ENCODE data around the gene MACROD2.

MACROD2 gene

GRCh38 chr20:14470231-14470899, 475.0 kb downstream of the MACROD2 start:
- DNase-seq (ENCODE audit: low read depth), result no peak

- DNase-seq (ENCODE audit: low read depth), result no peak
Measured at GRCh38 chr20:14470977-14471661, 475.8 kb downstream of the MACROD2 start.

DNA sequence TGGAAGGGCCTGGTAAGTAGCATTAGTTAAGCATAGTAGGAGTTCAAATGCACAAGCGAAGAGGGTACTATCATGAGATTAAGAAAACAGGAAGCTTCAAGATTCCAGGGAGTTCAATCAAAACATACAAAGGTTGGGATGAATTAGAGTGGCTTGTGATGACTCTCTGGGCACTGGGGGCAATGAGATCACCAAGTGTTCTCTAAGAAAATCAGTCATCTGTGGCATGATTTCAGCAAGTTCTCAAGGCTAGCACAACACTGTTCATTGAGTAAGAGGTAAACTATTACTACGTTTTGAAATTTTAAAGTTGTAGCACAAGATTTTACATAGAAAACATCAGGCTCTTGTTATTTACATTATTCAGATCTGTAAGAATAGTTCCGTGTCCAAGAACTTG, 481.8 kb downstream of the MACROD2 start:
- DNase-seq (ENCODE audit: low read depth), result no peak

DNA sequence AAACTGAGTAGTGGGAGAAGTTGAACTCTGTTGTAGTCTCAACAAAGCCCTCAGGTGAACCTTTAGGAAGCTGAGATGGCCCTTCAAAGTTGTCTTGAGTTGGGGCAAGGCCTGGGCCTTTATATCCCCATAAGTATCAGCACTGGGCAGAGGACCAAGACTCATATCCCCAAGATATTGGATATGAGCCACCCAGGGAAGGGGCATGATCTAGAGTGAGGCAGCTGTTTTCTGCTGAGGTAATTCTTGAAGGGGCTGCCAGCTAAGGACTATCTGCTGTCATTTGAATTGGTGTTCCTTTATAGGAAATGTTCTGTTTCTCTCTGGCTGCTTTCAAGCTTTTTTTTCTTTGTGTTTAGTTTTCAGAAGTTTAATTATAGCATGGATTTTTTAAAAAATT, 482.8 kb downstream of the MACROD2 start:
- DNase-seq (ENCODE audit: low read depth), result no peak

DNA sequence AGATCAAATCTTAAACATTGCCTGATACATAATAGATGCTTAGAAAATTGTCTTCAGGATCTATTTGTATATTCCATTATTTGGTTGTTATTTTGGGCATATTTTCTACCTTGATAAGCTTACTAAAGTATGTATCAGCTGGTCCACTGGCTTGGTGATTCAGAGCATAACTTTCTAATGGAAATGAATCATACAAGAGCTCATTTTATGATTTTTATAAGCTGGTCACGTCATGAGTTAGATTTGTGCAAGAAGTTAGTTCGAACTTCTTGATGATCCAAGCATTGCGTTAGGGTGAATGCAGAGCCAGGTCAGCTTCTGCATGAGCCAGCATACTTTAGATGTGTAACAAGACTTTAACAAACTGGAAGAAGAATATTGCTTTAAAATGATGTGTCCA, 486.5 kb downstream of the MACROD2 start:
- no peak for DNase-seq (ENCODE audit: low read depth)

DNA sequence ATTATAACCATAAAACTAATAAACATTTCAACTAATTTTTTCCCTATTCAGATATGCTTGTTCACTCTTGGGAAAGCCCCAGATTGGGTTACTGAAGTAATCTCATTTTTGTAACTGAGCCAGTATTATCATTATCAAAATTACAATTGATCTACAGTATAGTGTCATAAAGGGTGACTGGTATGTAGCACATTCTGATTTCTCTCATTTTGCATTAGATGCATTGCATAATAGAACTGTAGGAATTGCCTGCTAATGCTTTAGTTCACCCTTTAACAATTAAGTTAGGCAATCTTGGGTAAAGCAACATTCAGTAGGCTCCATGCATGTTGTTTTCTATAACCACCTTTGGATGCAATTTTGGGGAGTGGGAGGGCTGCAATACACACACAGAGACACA, 492.9 kb downstream of the MACROD2 start:
- DNase-seq (ENCODE audit: low read depth), result no peak

DNA sequence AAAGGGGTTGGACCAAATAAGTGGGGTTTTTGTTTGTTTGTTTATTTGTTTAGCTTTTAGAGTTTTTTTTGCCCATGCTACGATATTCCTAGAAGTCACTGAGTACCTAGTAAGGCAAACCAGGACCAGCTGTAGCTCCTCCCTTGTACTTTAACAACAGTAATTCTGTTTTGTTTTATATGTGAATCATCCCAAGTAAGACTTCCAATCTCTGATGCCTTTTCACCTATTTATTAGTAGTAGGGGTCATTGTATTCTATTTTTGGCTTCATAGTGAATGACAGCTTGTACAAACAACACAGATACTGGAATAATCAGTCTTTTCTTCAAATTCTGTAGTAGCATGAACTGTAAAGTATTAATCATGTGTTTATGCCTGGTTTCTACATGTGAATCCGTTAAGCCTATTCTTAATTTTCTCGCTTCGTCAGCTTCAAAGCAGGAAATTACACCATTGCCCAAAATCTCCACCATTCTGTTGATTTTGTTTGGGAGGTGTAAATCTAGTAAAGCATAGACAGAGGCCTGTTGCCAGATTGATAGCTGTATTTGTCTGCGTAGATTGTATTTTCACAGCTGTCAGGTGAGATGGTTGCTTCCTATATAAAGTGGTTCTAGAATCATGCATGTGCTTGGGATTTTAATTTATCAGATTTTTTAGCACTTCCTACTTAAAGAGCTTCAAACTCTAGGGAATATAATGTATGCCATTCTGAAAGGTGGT, 493.6 kb downstream of the MACROD2 start:
- DNase-seq (ENCODE audit: low read depth), result no peak

GRCh38 chr20:14489544-14489943, 494.2 kb downstream of the MACROD2 start:
- DNase-seq (ENCODE audit: low read depth), result no peak

- no peak for DNase-seq (ENCODE audit: low read depth)
Measured at GRCh38 chr20:14491436-14491835, 496.1 kb downstream of the MACROD2 start.

DNA sequence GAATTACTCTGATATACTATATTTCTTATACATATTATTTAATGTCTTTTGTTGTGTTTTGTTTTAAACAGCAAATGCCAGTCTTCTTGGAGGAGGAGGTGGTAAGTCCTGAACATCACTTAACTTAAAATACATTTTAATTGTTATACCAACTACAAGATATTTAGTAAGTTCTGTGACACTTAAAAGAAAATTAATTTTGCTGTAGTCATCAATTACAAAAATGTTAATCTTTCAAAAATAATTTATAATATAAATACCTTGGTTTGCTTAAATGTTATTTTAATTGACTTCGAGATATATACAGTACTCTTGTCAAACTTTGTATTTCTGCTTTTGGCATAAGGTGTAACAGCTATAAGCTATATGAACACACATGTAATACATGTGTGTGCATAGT, 498.1 kb downstream of the MACROD2 start:
- DNase-seq (ENCODE audit: low read depth), result no peak

DNA sequence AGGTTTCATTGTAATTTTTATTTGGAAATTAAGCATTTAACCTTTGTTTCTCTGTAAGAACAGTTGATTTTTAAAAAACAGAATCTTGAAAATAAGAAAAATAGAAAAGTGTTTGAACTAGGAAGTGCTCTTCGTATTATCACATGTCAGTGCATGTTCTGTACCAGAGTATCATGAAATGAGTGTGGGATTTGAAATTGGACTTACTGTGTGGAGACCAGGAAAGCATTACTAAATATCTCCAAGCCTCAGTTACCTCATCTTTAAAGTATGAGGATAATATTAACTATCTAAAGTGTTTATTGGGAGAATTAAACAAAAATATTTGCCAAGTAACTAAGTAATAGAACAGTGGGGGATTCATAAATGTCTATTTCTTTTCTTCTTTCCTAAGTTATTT, 499.0 kb downstream of the MACROD2 start:
- no peak for DNase-seq (ENCODE audit: low read depth)

GRCh38 chr20:14495066-14495465, 499.8 kb downstream of the MACROD2 start:
- no peak for DNase-seq (ENCODE audit: low read depth)

DNA sequence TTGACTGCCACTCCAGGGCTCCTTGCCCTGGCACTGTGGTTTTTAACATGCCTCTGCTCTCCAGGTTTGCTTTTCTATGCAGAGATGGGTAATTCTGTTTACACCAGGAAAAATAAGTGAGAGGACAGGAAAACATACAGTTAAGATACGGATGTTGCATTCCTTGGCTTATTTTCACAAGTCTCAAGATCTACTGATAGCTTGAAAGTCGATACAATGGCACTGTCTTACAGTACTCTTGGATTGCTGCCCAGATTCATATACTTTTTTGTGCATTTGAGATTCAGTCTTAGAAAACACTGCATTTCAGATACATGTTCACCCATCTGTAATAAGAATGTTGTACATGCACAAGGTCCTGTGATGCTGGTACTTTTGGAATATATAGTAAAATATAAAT, 501.7 kb downstream of the MACROD2 start:
- no peak for DNase-seq (ENCODE audit: low read depth)

GRCh38 chr20:14498772-14499171, 503.5 kb downstream of the MACROD2 start:
- no peak for DNase-seq (ENCODE audit: low read depth)

DNA sequence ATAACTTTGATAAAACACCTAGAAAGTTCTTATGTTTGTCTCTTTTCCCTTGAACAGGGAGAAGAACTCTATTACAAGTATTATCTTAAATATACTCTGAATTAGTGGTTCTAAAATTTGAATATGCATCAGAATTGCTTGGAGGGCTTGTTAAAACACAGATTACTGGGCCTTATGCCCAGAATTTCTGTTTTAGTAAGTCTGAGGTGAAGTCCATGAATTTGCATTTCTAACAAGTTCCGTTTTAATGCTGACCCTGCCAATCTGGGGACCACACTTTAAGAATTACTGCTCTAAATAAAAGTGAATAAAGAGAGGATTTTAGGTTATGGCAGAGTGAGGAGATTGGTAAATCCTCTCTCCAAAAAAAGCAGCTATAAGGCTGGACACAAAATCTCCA, 510.2 kb downstream of the MACROD2 start:
- no peak for DNase-seq (ENCODE audit: low read depth)

GRCh38 chr20:14507711-14508110, 512.4 kb downstream of the MACROD2 start:
- no peak for DNase-seq (ENCODE audit: low read depth)

DNA sequence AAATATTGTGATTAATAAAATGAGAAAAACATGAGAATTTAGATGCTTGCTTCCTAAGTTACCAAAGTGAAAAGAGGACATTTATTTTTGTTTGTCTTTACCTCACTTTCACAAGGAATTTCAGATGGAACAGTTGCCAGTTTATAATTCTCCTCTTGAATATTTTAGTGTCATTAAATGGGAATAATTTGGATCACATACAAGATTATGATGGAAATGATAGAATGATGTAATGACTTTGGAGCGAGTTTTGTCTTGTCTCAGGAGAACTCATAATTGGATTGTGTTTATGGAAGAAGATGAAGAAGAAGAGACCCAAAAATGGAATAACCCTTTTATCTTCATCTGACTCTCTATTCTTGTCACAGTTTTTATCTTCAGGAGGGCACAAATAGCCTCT, 515.0 kb downstream of the MACROD2 start:
- no peak for DNase-seq (ENCODE audit: low read depth)

DNA sequence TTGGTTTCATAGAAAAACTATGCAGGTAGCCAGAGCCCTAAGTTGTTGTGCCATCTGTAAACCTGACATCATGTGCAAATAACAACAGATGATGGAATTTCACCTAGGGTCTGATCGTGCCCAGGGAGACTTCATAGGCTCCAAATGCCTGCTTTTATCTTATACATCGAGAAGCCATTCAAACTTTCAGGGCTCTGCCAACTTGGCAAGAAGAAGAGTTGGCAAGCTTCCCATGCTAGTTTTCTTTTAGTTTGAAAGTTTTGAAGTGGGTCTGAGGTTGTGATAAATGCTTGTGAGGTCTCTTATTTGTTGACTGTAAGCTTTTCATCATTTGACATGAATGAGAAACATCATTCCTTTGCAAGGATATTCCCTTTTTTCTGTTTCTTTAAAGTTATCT, 517.5 kb downstream of the MACROD2 start:
- DNase-seq (ENCODE audit: low read depth), result no peak

DNA sequence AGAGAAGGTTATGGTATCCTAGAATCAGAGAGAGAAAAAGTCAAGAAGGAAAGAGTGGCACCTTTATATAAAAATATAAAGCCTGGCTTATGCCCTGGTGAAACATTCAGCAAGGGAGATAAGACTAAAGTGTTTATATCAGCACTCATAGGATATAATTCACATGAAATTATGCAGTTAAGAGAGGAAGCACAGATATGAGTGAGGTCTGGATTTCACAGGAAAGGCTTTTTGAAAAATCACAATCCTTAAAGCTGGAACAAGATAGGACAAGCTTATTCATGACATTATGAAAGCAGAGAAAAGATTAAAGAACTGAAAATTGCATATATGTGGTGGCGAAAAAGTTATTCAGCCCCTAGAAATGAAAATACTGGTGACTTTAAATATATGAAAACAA, 523.3 kb downstream of the MACROD2 start:
- DNase-seq (ENCODE audit: low read depth), result no peak

DNA sequence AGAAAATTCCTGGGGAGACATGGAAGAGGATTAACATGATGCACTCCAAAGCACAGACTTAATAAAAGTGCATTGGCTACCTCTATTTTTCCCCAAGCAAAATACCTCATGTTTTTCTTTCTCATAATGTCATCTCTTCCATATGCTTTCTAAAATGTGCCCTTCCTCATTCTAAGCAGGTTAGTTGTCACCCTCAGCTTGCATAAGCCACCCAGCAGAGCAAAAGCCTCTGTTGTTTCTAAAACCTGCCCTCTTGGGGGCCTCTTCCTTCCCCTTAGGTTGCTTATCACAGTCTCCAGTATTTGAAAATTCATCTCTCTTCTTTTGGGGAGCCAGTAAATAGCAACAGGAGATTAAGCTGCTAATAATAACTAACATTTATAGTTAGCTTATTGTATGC, 525.7 kb downstream of the MACROD2 start:
- DNase-seq (ENCODE audit: low read depth), result no peak

GRCh38 chr20:14521436-14521835, 526.1 kb downstream of the MACROD2 start:
- no peak for DNase-seq (ENCODE audit: low read depth)

GRCh38 chr20:14522595-14522994, 527.3 kb downstream of the MACROD2 start:
- DNase-seq (ENCODE audit: low read depth), result no peak

GRCh38 chr20:14523090-14523489, 527.8 kb downstream of the MACROD2 start:
- no peak for DNase-seq (ENCODE audit: low read depth)

Measured in stimulated activated CD8-positive, alpha-beta memory T cell treated with anti-CD3 and anti-CD28 coated beads, Interleukin-15, amount 100 ng/mL, for 1 hour (primary cell).